Measurements from ENCODE around the gene LMNA.

The LMNA gene

DNA sequence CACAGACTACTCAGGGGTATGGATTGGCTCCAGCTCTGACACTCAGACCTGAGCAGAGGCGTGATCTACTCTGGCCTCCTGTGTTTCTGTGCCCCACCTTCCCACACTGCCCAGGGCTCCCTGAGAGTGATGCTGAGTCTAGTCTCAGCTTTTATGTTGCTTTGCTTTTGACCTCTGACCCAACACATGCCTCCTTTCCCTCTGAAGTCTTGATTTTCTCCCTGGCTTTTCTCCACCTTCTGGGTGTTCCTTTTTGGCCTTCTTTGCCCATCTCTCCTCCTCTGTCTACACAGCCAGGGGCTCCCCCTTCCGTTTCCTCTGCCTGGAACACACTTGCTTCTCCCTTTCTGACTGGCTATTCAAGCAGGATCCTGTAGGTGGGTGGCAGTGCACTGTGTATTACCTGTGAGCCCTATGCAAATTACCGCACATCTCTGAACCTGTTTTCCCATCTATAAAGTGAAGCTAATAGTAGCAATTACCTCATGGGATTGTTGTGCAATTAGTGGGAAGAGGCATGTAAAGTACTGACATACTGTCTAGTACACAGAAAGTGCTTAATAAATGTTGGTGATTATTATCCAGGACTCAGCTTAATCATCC is 18.5 kb upstream of the LMNA start:
- no peaks in the 10 kb centered on the region for H3K36me3 ChIP-seq (ENCODE audit: insufficient read depth, low read length)
- peaks cover 11% of the 10 kb centered on the region; the same call in 1 of the 2 replicates for H4K20me1 ChIP-seq (ENCODE audit: insufficient read depth, low read length)
- no peaks in the 10 kb centered on the region for H3K79me2 ChIP-seq (ENCODE audit: insufficient read depth, low read length)
- peaks cover 3% of the 10 kb centered on the region for H3K27me3 ChIP-seq (ENCODE audit: insufficient read depth, low read length, poor library complexity)
- no peak overlapping the region for H3K4me2 ChIP-seq (ENCODE audit: insufficient read depth, low read length)
- ATAC-seq (ENCODE audit: insufficient read depth, low read depth) = no peak
- TF ChIP-seq, protein P1, sequence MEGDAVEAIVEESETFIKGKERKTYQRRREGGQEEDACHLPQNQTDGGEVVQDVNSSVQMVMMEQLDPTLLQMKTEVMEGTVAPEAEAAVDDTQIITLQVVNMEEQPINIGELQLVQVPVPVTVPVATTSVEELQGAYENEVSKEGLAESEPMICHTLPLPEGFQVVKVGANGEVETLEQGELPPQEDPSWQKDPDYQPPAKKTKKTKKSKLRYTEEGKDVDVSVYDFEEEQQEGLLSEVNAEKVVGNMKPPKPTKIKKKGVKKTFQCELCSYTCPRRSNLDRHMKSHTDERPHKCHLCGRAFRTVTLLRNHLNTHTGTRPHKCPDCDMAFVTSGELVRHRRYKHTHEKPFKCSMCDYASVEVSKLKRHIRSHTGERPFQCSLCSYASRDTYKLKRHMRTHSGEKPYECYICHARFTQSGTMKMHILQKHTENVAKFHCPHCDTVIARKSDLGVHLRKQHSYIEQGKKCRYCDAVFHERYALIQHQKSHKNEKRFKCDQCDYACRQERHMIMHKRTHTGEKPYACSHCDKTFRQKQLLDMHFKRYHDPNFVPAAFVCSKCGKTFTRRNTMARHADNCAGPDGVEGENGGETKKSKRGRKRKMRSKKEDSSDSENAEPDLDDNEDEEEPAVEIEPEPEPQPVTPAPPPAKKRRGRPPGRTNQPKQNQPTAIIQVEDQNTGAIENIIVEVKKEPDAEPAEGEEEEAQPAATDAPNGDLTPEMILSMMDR (IDR thresholded peaks at IDR 0.05; ENCODE audit: borderline replicate concordance, extremely low read depth, low read length, poor library complexity, severe bottlenecking) = no peak
- TF ChIP-seq EZH2 (IDR thresholded peaks at IDR 0.05; ENCODE audit: borderline replicate concordance, low read depth, low read length, severe bottlenecking) = no peak
- no peak overlapping the region for H3K4me3 ChIP-seq (ENCODE audit: low read depth in 1 of 2, low read length in 2 of 2)
- no peak overlapping the region for H2AFZ ChIP-seq (ENCODE audit: low read depth, low read length)
- DNase-seq = no peak
- no peaks in the 10 kb centered on the region for H3K4me1 ChIP-seq (ENCODE audit: insufficient read depth, low read length)
- no peak overlapping the region for H3K9ac ChIP-seq (ENCODE audit: low read depth, low read length)
- no peaks in the 10 kb centered on the region for H3K9me3 ChIP-seq (ENCODE audit: insufficient read depth, low read length, severe bottlenecking)
- H3K27ac ChIP-seq (ENCODE audit: low read length) = no peak overlapping the region

DNA sequence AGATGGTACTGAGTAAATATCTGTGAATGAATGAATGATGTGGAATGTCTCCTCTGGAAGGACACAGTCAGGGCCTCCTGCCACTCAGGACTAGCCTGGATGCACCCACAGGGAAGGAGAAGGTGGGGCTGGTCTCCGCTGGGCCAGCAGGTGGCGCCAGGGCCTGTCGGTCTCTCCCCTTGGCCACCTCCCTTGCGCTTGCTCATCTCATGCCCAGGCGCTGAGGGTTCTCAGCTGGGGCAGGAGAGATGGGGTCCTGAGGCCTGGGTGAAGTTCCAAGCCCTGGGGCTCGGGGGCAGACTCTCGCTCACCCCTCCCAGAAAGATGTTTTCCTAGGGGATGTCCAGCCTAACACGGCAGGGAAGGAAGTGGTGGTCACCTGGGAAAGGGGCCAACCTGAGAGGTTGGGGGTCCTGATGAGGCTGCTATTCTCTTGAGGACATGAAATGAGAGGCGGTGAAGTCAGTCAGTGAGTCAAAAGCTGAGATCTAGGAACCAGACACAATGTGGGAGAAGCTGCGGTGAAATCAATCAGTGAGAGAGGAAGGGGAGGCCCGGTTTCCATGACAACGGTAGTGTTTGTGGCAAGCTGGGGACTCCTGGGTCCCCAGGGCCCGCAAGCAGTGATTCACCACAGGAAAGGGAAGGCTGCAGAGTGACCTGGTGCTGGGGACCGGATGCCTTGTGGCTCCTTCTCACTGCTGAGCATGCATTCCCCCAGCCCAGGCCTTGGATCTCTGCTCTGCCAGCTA is 17.7 kb upstream of the LMNA start:
- Histone ChIP-seq H3K27me3 (ENCODE audit: insufficient read depth, low read length, poor library complexity) (peaks cover 3% of the 10 kb centered on the region), H3K79me2 (ENCODE audit: insufficient read depth, low read length) (no peaks in the 10 kb centered on the region), H3K36me3 (ENCODE audit: insufficient read depth, low read length) (no peaks in the 10 kb centered on the region), H3K4me1 (ENCODE audit: insufficient read depth, low read length) (no peaks in the 10 kb centered on the region), H3K9ac (ENCODE audit: low read depth, low read length) (no peak overlapping the region), H3K27ac (ENCODE audit: low read length) (no peak overlapping the region), H2AFZ (ENCODE audit: low read depth, low read length) (no peak overlapping the region), H3K4me2 (ENCODE audit: insufficient read depth, low read length) (no peak overlapping the region), H4K20me1 (ENCODE audit: insufficient read depth, low read length) (peaks cover 13% of the 10 kb centered on the region; the same call in 1 of the 2 replicates), H3K4me3 (ENCODE audit: low read depth in 1 of 2, low read length in 2 of 2) (no peak overlapping the region), H3K9me3 (ENCODE audit: insufficient read depth, low read length, severe bottlenecking) (no peaks in the 10 kb centered on the region)
- ATAC-seq (ENCODE audit: insufficient read depth, low read depth) (peak; percentile 99), DNase-seq (peak; percentile 79)
- TF ChIP-seq, protein P1 (IDR thresholded peaks at IDR 0.05; ENCODE audit: borderline replicate concordance, extremely low read depth, low read length, poor library complexity, severe bottlenecking) = peak; percentile 97
- no peak for TF ChIP-seq EZH2 (IDR thresholded peaks at IDR 0.05; ENCODE audit: borderline replicate concordance, low read depth, low read length, severe bottlenecking)

DNA sequence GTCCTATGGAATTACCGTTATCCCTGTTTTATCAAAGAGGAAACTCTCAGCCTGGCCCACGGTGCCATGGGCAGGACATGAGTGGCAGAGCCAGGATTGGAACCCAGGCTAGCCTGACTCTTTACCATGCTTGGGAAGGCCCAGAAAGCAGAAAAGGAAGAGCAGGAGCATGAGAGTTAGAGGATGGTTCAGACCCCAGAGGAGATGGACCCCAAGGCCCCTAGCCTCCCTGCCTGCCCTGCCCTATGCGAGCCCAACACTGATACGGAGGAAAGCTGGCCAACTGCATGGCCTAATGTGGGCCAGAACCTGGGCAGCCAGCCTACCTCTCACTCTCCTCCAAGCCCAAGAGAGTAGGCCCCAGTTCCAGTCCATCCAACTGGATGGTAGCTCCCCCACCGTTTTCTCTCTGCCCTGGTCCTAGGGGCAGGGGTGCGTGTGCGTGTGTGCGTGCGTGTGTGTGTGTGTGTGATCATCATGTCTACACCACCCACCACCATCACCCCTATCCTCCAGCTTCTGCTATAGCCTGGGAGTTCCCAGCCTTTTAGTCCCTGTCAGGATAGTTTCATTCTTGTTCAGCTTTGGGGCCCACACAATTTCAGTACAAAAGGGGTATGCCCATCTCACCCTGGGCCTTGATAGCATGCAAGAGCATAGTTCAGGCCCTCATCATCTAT is 16.9 kb upstream of the LMNA start:
- peaks cover 6% of the 10 kb centered on the region for H3K27me3 ChIP-seq (ENCODE audit: insufficient read depth, low read length, poor library complexity)
- no peak overlapping the region for H2AFZ ChIP-seq (ENCODE audit: low read depth, low read length)
- H3K9me3 ChIP-seq (ENCODE audit: insufficient read depth, low read length, severe bottlenecking) = no peaks in the 10 kb centered on the region
- no peak overlapping the region for H3K9ac ChIP-seq (ENCODE audit: low read depth, low read length)
- TF ChIP-seq, protein P1 (IDR thresholded peaks at IDR 0.05; ENCODE audit: borderline replicate concordance, extremely low read depth, low read length, poor library complexity, severe bottlenecking) = no peak
- TF ChIP-seq EZH2 (IDR thresholded peaks at IDR 0.05; ENCODE audit: borderline replicate concordance, low read depth, low read length, severe bottlenecking) = no peak
- no peak for DNase-seq
- H3K27ac ChIP-seq (ENCODE audit: low read length) = no peak overlapping the region
- no peak overlapping the region for H3K4me2 ChIP-seq (ENCODE audit: insufficient read depth, low read length)
- no peak for ATAC-seq (ENCODE audit: insufficient read depth, low read depth)
- H3K4me1 ChIP-seq (ENCODE audit: insufficient read depth, low read length) = no peaks in the 10 kb centered on the region
- H3K79me2 ChIP-seq (ENCODE audit: insufficient read depth, low read length) = no peaks in the 10 kb centered on the region
- peaks cover 13% of the 10 kb centered on the region; the same call in 1 of the 2 replicates for H4K20me1 ChIP-seq (ENCODE audit: insufficient read depth, low read length)
- H3K36me3 ChIP-seq (ENCODE audit: insufficient read depth, low read length) = no peaks in the 10 kb centered on the region
- no peak overlapping the region for H3K4me3 ChIP-seq (ENCODE audit: low read depth in 1 of 2, low read length in 2 of 2)

Data from DND-41 (cell line).